GM21447 (cell line): Measurements from ENCODE around the gene SSH2.

Experiments used
- ATAC-seq: cut with Tn5 transposase; IDR thresholded peaks from one replicate; pipeline ENCODE4 v1.9.1; 2021; ENCODE audit not compliant: unreplicated experiment

SSH2 gene

GRCh38 chr17:29582772-29583171 lies 347.3 kb downstream of the SSH2 start:
- ATAC-seq: no peak

GRCh38 chr17:29582254-29582765 lies 347.7 kb downstream of the SSH2 start:
- ATAC-seq: no peak

- no peak for ATAC-seq
Observed at GRCh38 chr17:29581583-29582253, 348.3 kb downstream of the SSH2 start.

- ATAC-seq: no peak
Observed at GRCh38 chr17:29579866-29580771, 349.9 kb downstream of the SSH2 start.

- no peak for ATAC-seq
Observed at GRCh38 chr17:29578626-29579485, 351.2 kb downstream of the SSH2 start.

DNA sequence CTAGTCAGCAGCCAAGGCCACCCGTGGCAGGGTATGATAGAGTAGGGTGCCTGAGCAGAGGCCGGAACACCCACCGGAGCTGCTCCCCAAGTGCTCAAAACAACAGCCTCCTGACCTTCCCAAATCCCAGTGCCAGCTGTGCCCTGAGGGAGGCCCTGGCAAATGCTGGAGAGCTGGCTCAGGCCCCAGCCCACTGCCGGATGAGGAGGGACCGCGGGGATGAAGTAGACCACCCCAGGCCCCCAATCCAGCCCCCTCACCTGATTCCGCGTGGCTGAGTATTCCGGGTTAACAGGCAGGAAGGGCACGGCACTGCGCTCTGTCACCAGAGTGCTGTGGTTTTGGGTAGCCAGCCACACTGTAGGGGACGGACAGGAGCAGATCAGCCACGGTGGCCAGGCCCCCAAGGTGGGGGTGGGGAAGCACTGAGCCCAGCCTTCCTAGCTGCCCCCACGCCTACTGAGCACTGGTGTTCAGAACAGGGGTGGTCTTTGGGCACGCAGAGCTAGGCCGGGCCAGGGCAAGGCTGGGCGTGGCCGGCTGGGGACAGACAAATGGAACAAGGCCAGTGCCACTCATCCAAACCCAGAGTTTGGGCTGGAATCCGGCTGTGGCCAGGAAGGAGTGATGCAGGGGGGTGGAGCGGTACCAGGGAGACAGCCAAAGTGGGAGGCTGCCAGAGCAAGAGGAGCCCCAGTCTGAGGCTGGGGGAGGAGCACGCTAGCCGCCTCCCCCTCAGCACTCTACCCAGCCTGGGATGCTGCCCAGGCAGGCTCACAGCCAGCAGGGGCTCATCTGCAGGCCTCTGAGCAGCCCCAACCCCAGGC lies 352.4 kb downstream of the SSH2 start:
- no peak for ATAC-seq

DNA sequence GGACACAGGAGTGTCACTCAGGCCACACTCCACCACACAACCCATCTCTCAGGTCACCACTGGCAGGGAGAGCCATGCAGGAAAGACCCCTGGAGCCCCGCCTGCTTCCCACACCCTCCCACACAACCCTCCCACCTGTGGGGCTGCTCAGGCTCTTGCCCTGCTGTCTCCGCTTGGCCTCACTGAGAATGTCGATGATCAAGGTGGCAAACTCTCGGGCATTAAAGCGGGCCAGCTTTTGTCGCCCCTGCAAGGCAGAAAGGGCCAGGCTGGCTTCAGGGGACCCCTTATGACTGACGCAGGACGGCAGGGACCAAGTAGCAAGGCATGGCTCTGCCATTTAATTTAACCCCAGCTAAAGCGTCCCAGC lies 353.0 kb downstream of the SSH2 start:
- no peak for ATAC-seq

- ATAC-seq: no peak
Observed at GRCh38 chr17:29576214-29577000, 353.6 kb downstream of the SSH2 start.
